Endothelial cell of umbilical vein (primary cell): ENCODE measurements around the gene OSBP2. TPM values are rescaled to one million over a fixed set of nuclear protein-coding genes. Genes with fewer than 3 reads are reported as not detected.

Source experiments
- BruUV-seq: library from RNA; stranded (reverse); fragments of 400-500 nt; replicated peaks from 2 replicates; lab custom pipeline; 2021; lab: Mats Ljungman, UMichigan
- CTCF ChIA-PET: fragments of 300-600, 350-600 bp; sonication (Branson Sonifier 250); formaldehyde crosslinking; loops from one replicate; lab custom pipeline; 2021; ENCODE audit warnings: antibody characterized with exemption, inconsistent platforms; lab: Charles Lee
- POLR2A ChIA-PET: fragments of 300-600, 350-600 bp; sonication (Branson Sonifier 250); formaldehyde crosslinking; loops from one replicate; lab custom pipeline; 2021; ENCODE audit warnings: antibody characterized with exemption, inconsistent platforms; lab: Charles Lee
- DNase-seq: peaks from one replicate; pipeline ENCODE4 v3.0.0-alpha.2; 2011; ENCODE audit warnings: low read depth, low spot score
- FAIRE-seq: peaks from 2 replicates; lab custom pipeline; 2011; peaks lifted over from hg19 to GRCh38; lab: Jason Lieb, UNC
- H2AFZ ChIP-seq: 2 replicates; pipeline ENCODE4 v1.6.0; 2012; ENCODE audit warnings: low read depth, low read length, control low read depth, inconsistent platforms
- H3K27ac ChIP-seq: 2 replicates; pipeline ENCODE4 v1.5.1; 2011; ENCODE audit warnings: low read depth, mild to moderate bottlenecking, control low read depth, low read length, moderate library complexity; ENCODE audit not compliant: insufficient read depth
- H3K27me3 ChIP-seq, 2 experiments: 2 replicates each; pipeline versions ENCODE4 v1.6.0 to v1.6.1; 2011; ENCODE audit warnings: low read length in 2 of 2, mixed read lengths in 1 of 2; ENCODE audit not compliant: control insufficient read depth in 2 of 2, insufficient read depth in 2 of 2
- H3K36me3 ChIP-seq, 2 experiments: 2 replicates in 1 of 2; 3 replicates in 1 of 2; pipeline ENCODE4 v1.5.1; 2011; ENCODE audit warnings: low read length in 2 of 2, mild to moderate bottlenecking in 1 of 2, moderate library complexity in 1 of 2; ENCODE audit not compliant: control insufficient read depth in 2 of 2, insufficient read depth in 2 of 2; ENCODE audit errors: extremely low read depth in 1 of 2
- H3K4me1 ChIP-seq: 3 replicates; pipeline ENCODE4 v1.5.1; 2011; ENCODE audit warnings: mild to moderate bottlenecking, low read length; ENCODE audit not compliant: control insufficient read depth, insufficient read depth; ENCODE audit errors: extremely low read depth
- H3K4me2 ChIP-seq: 2 replicates; pipeline ENCODE4 v1.6.1; 2011; ENCODE audit warnings: low read length, control low read depth, mixed read lengths; ENCODE audit not compliant: insufficient read depth
- H3K4me3 ChIP-seq, 3 experiments: fragments of 200-600 bp in 1 of 3; sonication (generic), shearing (Covaris generic) in 1 of 3; replicated peaks in 1 of 3; 2 replicates each; pipeline ENCODE4 v1.5.1; 2011 to 2016; ENCODE audit warnings: control low read depth in 3 of 3, low read length in 3 of 3, mild to moderate bottlenecking in 2 of 3, inconsistent platforms in 1 of 3, low read depth in 1 of 3, moderate library complexity in 1 of 3; ENCODE audit not compliant: insufficient read depth in 1 of 3
- H3K79me2 ChIP-seq: 2 replicates; pipeline ENCODE4 v1.6.0; 2012; ENCODE audit warnings: low read length, inconsistent platforms; ENCODE audit not compliant: control insufficient read depth, insufficient read depth
- H3K9ac ChIP-seq: replicated peaks from 2 replicates; pipeline ENCODE3; 2011; ENCODE audit warnings: low read length, control low read depth; ENCODE audit not compliant: insufficient read depth; ENCODE audit errors: extremely low read depth
- H3K9me1 ChIP-seq: replicated peaks from 3 replicates; pipeline ENCODE4 v1.6.0; 2011; ENCODE audit warnings: mild to moderate bottlenecking, low read length; ENCODE audit not compliant: control insufficient read depth, insufficient read depth; ENCODE audit errors: extremely low read depth
- H3K9me3 ChIP-seq: replicated peaks from 2 replicates; pipeline ENCODE4 v1.5.1; 2012; ENCODE audit warnings: low read length, inconsistent platforms; ENCODE audit not compliant: control insufficient read depth, insufficient read depth
- H4K20me1 ChIP-seq: replicated peaks from 2 replicates; pipeline ENCODE3; 2011; ENCODE audit warnings: mild to moderate bottlenecking, low read length; ENCODE audit not compliant: control insufficient read depth, insufficient read depth; ENCODE audit errors: extremely low read depth
- EZH2 ChIP-seq: IDR thresholded peaks from 2 replicates; pipeline ENCODE4 v1.6.1; 2012; ENCODE audit warnings: borderline replicate concordance, low read depth, mild to moderate bottlenecking, moderate library complexity, low read length, inconsistent platforms; ENCODE audit not compliant: severe bottlenecking
- FOS ChIP-seq: IDR thresholded peaks from 2 replicates; pipeline ENCODE4 v1.6.1; 2011; ENCODE audit warnings: mild to moderate bottlenecking, low read length, moderate library complexity, borderline replicate concordance; ENCODE audit not compliant: insufficient read depth
- GATA2 ChIP-seq: IDR thresholded peaks from 2 replicates; pipeline ENCODE4 v1.7.0; 2011; ENCODE audit warnings: low read depth, mild to moderate bottlenecking, moderate library complexity, mixed read lengths, low read length; ENCODE audit not compliant: insufficient read length, insufficient read depth
- JUN ChIP-seq: IDR thresholded peaks from 2 replicates; pipeline ENCODE4 v1.6.1; 2011; ENCODE audit warnings: borderline replicate concordance, low read depth; ENCODE audit not compliant: insufficient read length, insufficient read depth
- MYC ChIP-seq: IDR thresholded peaks from one replicate; pipeline ENCODE4 v1.6.1; 2011; ENCODE audit warnings: mild to moderate bottlenecking, low read depth, low read length
- POLR2A ChIP-seq: IDR thresholded peaks from 2 replicates; pipeline ENCODE4 v1.6.1; 2012; ENCODE audit warnings: low read depth, mild to moderate bottlenecking, control low read depth, low read length
- POLR2AphosphoS5 ChIP-seq: IDR thresholded peaks from 2 replicates; pipeline ENCODE4 v1.6.1; 2012; ENCODE audit warnings: low read depth, mild to moderate bottlenecking, control low read depth, low read length, moderate library complexity; ENCODE audit not compliant: insufficient read depth
- dilution Hi-C: fragments of 300-500 bp; cut with MboI; formaldehyde crosslinking; loops from one replicate; pipeline ENCODE4 v1.15.0; 2019; ENCODE audit warnings: low sequenced_read_pairs; ENCODE audit not compliant: extremely low pct_ligation_motif_present
- intact Hi-C: fragments of 100-400 bp; cut with micrococcal nuclease; formaldehyde crosslinking; loops from one replicate; pipeline ENCODE4 v1.10.0; 2022
- polyA plus RNA-seq, 4 experiments: library from polyadenylated mRNA; depleted of rRNA in 3 of 4; stranded (reverse) in 3 of 4; unstranded in 1 of 4; fragments of >200 nt; gene quantifications; 2 replicates each; pipeline versions ENCODE4 v1.2.1 to v1.2.3, GENCODE V29; 2011 to 2012; ENCODE audit warnings: missing spikeins in 1 of 4
- total RNA-seq: library from RNA; stranded (reverse); gene quantifications from 2 replicates; pipeline ENCODE4 v1.2.3, GENCODE V29; 2021
- TF ChIP-seq, protein P1 (sequence below): IDR thresholded peaks from 2 replicates; pipeline ENCODE4 v1.6.1; 2011; ENCODE audit not compliant: insufficient read depth, insufficient read length
- TF ChIP-seq, protein P2 (sequence below), 2 donors: IDR thresholded peaks; 1 replicate in 1 of 2; 2 replicates in 1 of 2; pipeline ENCODE4 v1.5.1; 2011; ENCODE audit warnings: low read length in 2 of 2, mild to moderate bottlenecking in 2 of 2, moderate library complexity in 2 of 2, control low read depth in 1 of 2, inconsistent platforms in 1 of 2, low read depth in 1 of 2; ENCODE audit not compliant: insufficient read depth in 1 of 2; ENCODE audit errors: extremely low read depth in 1 of 2

Gene OSBP2
- total and polyA plus RNA-seq, 2 donors (not counting 3 experiments of a cell fraction or from before 2014, with no cell fraction given), result 4.1 to 7.5 TPM

DNA sequence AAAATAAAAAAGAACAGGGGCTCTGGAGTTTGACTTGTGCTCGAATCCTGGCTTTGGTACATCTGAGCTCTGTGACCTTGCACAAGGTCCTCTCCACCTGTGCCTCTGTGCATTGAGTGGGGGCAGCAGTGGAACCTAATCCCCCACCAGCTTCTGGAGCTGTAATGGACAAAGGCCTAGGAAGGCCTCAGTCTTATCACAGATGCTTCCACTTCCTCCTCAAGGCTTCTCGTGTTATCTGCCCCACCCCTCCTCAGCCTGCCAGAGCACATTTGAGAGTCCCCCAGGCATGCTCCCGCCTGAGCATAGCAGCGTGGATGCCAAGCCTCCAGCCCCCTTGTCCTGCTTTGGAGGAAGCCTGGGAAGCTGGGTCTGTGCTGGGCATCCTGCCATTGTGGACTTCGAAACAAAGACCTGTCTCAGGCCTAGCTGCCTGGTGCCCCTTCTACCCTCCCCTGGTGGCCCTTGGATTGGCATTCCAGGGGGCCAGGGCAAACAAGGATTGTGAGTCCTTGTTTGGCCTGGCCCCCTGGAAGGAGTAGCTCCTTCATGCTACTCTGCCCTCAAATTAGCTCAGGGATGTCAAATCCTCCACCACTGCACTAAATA lies 44.1 kb upstream of the OSBP2 start:
- Histone ChIP-seq H3K36me3 (peaks cover 0 to 3% of the 10 kb centered on the region in 2 experiments), H3K4me2 (no peak overlapping the region), H3K9me3 (no peaks in the 10 kb centered on the region), H3K4me1 (peaks cover 11% of the 10 kb centered on the region), H3K9ac (no peak overlapping the region), H3K4me3 (no peak overlapping the region), H3K27ac (no peak overlapping the region), H3K79me2 (peaks cover 3% of the 10 kb centered on the region), H3K9me1 (no peaks in the 10 kb centered on the region), H2AFZ (no peak overlapping the region), H4K20me1 (no peaks in the 10 kb centered on the region), H3K27me3 (no peaks in the 10 kb centered on the region)
- intact Hi-C loops (no loop called here), dilution Hi-C loops (no loop called here)
- peak; percentile 56 for DNase-seq
- ChIA-PET POLR2A (interaction anchor here (1.5 kb wide), 1 partner anchor 15 kb away, joined by 6 read pairs; the partner anchor contains the start of gene SLC35E4), CTCF (interaction anchor here (1.1 to 5.1 kb wide), 4 partner anchors 16 to 104 kb away, joined by 3 to 32 read pairs (median 16); partner anchors contain the start of genes DUSP18 and SLC35E4)
- BruUV-seq, result no TSS peak
- TF ChIP-seq POLR2AphosphoS5 (no peak), EZH2 (no peak), POLR2A (no peak), FOS (no peak), GATA2 (no peak), JUN (no peak), MYC (no peak)
- TF ChIP-seq, protein P1, sequence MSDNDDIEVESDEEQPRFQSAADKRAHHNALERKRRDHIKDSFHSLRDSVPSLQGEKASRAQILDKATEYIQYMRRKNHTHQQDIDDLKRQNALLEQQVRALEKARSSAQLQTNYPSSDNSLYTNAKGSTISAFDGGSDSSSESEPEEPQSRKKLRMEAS, result no peak
- TF ChIP-seq, protein P2, sequence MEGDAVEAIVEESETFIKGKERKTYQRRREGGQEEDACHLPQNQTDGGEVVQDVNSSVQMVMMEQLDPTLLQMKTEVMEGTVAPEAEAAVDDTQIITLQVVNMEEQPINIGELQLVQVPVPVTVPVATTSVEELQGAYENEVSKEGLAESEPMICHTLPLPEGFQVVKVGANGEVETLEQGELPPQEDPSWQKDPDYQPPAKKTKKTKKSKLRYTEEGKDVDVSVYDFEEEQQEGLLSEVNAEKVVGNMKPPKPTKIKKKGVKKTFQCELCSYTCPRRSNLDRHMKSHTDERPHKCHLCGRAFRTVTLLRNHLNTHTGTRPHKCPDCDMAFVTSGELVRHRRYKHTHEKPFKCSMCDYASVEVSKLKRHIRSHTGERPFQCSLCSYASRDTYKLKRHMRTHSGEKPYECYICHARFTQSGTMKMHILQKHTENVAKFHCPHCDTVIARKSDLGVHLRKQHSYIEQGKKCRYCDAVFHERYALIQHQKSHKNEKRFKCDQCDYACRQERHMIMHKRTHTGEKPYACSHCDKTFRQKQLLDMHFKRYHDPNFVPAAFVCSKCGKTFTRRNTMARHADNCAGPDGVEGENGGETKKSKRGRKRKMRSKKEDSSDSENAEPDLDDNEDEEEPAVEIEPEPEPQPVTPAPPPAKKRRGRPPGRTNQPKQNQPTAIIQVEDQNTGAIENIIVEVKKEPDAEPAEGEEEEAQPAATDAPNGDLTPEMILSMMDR (IDR thresholded peaks at IDR 0.05; ENCODE audit: extremely low read depth in 1 of 2, insufficient read depth in 1 of 2, low read depth in 1 of 2, low read length in 2 of 2), result no peak
- peak; percentile 66 for FAIRE-seq
